Hematopoietic multipotent progenitor cell treated with erythropoietin and hydrocortisone succinate and interleukin-3 and kit ligand, for 17 days (in vitro differentiated cells): ENCODE results near the gene DNAH17.

ENCODE experiments used
- DNase-seq: peaks from one replicate; pipeline ENCODE4 v3.0.0-alpha.2; 2015; ENCODE audit warnings: low spot score

The DNAH17 gene

DNA sequence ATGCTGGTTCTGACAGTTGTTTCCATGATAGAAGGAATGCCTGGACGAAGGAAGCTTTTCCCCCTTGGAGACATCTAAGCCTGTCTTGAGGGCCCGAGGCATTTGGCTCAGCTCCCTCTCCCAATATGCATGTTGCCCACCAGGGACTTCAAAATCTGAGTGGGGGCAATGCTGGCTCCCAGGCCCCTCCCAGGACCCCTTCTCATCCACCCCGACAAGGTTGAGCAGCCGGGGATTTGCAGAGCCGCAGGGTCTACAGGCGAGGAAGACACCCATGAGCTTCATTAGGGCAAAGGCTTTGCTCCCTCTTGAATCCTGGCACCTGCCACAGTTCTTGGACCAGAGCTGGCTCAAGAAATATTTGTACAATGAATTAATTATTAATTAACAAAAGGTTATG is 25.1 kb upstream of the DNAH17 start:
- no peak for DNase-seq

GRCh38 chr17:78601577-78602190 is 24.5 kb upstream of the DNAH17 start:
- DNase-seq: no peak

DNA sequence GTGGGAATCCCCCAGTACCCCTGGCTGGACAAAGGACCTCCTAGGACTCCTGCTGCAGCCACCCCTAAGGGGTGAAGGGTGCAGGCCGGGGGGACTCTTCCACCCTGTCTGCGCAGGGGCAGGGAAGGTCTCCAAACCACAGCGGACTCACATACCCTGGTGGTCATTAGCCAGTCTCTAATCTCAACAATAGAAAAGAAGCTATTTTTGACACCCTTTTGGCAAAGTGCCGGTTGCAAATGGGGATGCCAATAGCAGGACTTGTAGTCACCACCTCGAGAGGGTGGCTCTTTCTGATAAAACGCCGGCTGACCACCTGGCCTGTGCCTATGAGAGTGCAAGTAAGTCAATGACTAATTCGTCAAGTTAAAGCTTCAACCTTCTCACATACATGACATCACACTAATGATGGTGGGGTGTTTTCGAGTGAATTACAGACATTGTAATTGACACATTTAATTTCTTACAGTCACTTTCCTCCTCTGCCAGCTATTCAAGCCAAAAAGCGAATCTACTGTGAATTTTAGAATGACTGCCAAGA is 23.1 kb upstream of the DNAH17 start:
- no peak for DNase-seq

DNA sequence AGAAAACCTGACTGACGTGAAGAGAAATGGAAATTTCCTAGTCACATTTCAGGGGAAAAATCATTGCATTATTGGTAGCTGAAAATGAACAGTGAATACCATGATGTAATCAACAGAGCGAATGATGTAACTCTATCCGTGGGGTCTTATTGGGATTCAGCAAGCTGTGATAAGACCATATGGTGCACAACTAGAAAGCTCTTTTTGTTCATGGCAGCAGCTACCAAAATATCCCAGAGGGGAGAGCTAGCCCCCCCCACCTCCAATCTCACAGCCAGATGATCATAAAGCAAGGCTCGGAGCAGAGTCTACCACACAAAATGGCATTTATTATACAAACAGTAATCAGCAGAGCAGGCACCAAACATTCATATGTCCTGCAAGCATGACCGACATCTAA is 22.2 kb upstream of the DNAH17 start:
- no peak for DNase-seq

DNA sequence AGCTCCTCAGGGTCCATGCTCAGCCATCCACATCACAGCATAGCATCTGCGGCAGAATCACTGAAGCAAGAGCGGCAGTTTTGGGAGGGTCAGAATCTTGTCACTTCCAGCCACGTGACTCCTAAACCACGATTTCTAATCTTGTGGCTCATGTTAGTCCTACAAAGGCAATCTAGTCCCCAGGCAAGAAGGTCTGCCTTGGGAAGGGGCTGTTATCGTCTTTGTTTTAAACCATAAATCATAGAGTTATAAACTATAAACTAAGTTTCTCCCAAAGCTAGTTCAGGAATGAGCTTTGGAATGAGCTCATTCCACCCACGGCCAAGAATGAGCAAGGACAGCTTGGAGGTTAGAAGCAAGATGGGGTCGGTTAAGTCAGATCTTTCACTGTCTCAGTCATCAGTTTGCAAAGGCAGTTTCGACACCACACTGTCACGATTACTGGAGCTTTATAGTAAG is 20.8 kb upstream of the DNAH17 start:
- DNase-seq: no peak

- DNase-seq: no peak
Measured at GRCh38 chr17:78596871-78597764, 19.9 kb upstream of the DNAH17 start.

DNA sequence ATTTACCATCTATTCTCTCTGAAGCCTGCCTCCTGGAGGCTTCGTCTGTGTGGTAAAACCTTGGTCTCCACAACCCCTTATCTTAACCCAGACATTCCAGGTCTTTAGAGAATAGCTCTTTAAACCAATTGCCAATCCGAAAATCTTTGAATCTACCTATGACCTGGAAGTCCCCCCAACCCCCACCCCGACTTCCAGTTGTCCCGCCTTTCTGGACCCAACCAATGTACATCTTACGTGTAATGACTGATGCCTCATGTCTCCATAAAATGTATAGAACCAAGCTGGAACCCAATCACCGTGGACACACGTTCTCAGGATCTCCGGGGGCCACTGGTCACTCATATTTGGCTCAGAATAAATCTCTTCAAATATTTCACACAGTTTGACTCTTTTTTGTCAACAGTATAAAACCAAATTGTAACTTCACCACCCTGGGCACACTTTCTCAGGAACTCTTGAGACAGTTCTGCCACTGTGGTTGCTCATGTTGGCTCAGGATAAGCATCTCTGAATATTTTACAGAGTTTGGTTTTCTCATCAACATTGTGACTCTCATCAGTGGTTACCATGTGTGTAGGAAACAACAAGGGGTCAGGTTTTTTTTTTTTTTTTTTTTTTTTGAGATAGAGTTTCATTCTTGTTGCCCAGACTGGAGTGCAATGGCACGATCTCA is 18.1 kb upstream of the DNAH17 start:
- no peak for DNase-seq

DNA sequence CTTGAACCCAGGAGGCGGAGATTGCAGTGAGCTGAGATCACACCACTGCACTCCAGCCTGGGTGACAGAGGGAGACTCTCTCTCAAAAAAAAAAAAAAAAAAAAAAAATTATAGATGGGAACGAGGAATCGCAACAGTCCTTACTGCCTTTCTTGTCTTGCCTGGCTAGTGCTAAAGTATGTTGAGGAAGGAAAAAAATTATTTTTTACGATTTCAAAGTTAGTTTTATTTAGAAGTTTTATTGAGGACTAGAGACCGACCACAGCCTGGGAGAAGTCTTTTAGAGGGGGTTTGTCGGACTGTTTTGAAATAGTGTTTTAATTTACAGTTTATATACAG is 15.8 kb upstream of the DNAH17 start:
- DNase-seq: no peak

- no peak for DNase-seq
Measured at GRCh38 chr17:78591263-78591671, 14.1 kb upstream of the DNAH17 start.

- no peak for DNase-seq
Measured at GRCh38 chr17:78589885-78590284, 12.7 kb upstream of the DNAH17 start.

- no peak for DNase-seq
Measured at GRCh38 chr17:78589031-78589675, 12.0 kb upstream of the DNAH17 start.

GRCh38 chr17:78588258-78589030 is 11.2 kb upstream of the DNAH17 start:
- DNase-seq: no peak

DNA sequence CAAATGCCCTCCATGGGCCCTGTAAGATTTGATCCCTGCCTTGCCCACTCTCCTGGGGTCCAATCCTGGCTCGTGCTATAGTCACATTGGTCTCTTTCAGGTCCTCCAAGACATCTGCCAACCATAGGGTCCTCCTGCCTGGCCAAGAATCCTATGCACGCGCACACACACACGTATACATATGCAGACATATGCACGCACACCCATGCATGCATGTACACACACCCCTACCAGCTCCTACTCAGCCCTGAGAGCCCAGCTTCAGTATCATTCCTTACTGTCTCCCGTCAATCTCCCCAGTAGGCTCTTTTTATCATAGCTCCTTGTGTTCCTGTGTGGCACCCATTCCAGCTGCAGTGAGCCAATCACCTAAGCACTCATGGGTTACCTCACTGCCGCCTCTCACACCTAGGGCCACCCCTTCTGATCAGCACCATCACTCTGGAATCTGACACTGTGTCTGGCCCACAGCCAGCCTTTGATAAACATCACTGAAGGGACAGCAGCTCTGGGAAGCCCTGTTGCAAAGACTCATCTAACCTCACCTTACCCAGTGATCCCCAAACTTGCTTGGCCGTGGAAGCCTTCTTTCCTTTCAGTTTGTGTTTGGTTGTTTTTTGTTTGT is 7.9 kb upstream of the DNAH17 start:
- no peak for DNase-seq

DNA sequence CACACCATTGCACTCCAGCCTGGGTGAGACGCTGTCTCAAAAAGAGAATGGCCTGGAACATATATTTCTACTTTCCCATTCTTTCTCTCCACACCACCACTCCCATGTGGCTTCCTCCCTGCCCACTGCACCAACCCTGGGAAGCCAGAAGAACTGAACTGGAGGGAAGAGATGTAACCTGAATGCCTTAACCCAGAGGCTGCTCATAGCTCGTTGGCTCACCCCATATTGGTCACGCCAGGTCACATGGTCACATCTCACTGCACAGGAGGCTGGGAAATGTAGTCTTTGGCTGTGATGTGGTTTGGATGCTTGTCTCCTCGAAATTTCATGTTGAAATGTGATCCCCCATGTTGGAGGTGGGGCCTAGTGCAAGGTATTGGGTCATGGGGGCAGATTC is 5.9 kb upstream of the DNAH17 start:
- no peak for DNase-seq

DNA sequence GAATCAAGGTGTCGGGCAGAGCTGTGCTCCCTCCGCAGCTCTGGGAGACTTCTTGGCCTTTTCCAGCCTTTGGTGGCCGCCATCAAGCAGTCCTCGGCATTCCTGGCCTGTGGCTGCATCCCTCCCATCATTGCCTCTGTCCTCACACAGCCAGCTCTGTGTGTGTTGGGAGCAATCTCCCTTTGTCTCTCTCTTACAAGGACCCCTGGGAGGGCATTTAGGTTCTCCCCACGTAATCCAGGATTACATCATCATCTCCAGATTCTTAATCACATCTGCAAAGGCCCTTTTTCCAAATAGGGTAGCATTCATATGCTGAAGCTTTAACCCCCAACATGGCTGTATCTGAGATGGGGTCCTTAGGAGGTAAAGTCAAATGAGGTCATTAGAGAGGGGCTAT is 4.1 kb upstream of the DNAH17 start:
- no peak for DNase-seq

DNA sequence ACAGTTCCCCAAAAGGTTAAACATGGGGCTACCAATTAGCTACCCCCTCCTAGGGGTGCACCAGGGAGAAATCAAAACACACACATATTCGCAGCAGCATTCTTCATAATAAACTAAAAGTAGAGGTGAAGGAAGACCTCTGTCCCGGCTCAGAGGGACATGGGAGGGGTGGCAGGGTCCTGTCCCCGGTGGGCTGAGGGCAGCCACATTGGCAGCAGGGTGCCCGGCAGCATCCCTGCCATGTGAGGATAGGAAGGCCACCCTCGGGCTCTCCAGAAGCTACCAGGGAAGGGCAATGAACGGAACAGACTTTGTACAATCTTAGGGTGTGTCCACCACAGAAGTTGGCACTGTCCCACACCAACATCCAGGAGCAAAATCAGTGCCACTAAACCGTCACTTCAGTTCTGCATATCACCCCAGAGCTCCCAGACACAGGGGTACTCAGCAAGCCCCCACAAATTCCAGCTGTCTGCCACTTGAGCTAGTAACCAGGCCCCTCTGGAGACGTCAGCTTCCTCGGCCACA is 3.1 kb upstream of the DNAH17 start:
- DNase-seq: no peak

GRCh38 chr17:78576389-78577112 is 645 bp downstream of the DNAH17 start:
- no peak for DNase-seq

DNA sequence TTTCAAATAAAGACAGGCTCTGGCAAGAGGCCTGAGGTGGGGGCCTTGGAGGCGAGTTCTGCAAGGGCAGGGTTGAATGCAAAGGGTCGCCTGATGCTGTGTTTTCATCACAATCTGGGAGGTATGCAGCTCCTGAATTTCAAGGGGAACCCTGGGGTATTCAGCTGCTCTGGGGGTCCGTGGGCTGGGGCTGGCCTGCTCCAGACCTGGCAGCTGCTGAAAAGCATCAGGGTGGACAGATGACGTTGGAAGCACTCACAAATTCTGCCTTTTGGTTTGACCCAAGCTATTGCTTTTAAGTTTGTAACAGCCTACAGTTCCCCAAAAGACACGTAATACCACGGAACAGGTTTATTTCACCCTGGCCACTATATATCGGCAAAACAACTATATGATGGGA is 1.3 kb downstream of the DNAH17 start:
- DNase-seq: no peak

DNA sequence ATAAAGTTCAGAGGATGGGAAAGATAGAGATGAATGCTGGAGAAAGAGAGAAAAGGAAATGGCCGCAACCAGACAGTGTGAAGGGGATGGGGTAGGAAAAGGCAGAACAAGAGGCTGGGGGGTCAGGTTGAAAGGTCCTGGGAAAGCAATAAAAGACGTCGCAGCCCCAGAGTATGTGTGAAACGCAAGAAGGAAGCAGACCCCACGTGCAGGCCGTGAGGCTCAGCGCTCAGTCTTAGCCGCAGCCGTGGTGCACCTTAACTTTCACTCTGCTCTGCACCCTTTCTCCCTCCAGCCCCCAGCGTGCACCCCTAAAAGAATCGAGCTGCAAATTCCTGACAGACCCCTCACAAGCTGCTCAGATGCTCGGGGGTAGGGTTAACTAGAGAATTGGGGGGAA is 1.9 kb downstream of the DNAH17 start:
- no peak for DNase-seq

- no peak for DNase-seq
Measured at GRCh38 chr17:78573955-78574354, 3.2 kb downstream of the DNAH17 start.
